DMS53 treated with DMSO at 0.1 percent for 48 hours (cell line): Measurements from ENCODE around the gene FAM90A26.
"Not testable (repeated sequence)": the region's sequence is repeated elsewhere in the genome, so short reads cannot be mapped to it uniquely, and the experiment has no call there.

Experiments
- DNase-seq: peaks from one replicate; lab custom pipeline; 2025; ENCODE audit not compliant: unreplicated experiment; lab: John Stamatoyannopoulos, UW

Gene FAM90A26

GRCh38 chr4:9158392-9158791 lies 11.8 kb upstream of the FAM90A26 start:
- DNase-seq, result not testable (repeated sequence)

- not testable (repeated sequence) for DNase-seq
These were observed 10.2 kb upstream of the FAM90A26 start for GRCh38 chr4:9160046-9160445.

DNA sequence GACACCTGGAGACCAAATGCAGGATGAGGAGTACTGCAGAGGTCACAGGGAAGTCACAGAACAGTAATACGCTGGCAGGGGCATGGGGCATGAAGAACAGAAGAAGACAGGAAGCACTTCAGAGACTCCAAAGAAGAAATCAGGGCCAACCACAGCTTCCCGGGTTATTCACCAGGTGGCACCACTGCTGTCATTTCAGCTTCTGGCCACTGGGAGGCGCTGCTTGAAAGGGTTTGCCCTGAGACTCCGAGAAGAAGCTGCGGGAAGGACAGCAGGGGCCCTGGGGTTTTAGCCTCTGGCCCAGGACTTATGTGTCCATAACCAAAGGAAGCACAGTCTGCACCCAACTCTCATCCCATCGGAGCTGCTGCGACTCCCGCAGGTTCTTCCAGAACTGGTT lies 4.2 kb upstream of the FAM90A26 start:
- DNase-seq, result not testable (repeated sequence)

- not testable (repeated sequence) for DNase-seq
These were observed 40.1 kb downstream of the FAM90A26 start, which contains the start of gene USP17L10 for GRCh38 chr4:9210357-9210756. Gene USP17L10, plus strand, starts transcription at chr4:9210657. Its CDS starts 0 bp downstream, at chr4:9210657.

DNA sequence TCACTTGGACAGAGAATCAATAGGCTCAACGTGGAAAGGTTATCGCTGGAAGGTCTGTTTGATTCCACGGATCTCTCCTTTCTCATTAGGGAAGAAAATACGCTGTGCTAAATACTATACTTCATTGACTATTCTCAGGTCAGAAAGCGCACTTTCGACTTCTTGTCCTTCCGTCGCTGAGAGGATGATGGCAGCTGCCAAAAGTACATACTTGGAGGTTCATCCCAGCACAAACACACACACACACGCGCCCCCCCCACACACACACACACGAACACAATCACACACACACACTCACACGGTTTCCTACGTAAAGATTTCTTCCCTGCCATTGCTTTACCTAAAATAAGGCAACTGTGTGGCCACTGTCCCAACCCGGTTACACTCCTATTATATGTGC lies 44.5 kb downstream of the FAM90A26 start:
- not testable (repeated sequence) for DNase-seq

- DNase-seq, result not testable (repeated sequence)
These were observed 44.9 kb downstream of the FAM90A26 start, which contains the start of gene USP17L11 for GRCh38 chr4:9215105-9215504. Gene USP17L11, plus strand, starts transcription at chr4:9215405. Its CDS starts 0 bp downstream, at chr4:9215405.

GRCh38 chr4:9219852-9220251 lies 49.6 kb downstream of the FAM90A26 start, which contains the start of gene USP17L12:
Gene USP17L12, plus strand, starts transcription at chr4:9220152. Its CDS starts 0 bp downstream, at chr4:9220152.
- not testable (repeated sequence) for DNase-seq

DNA sequence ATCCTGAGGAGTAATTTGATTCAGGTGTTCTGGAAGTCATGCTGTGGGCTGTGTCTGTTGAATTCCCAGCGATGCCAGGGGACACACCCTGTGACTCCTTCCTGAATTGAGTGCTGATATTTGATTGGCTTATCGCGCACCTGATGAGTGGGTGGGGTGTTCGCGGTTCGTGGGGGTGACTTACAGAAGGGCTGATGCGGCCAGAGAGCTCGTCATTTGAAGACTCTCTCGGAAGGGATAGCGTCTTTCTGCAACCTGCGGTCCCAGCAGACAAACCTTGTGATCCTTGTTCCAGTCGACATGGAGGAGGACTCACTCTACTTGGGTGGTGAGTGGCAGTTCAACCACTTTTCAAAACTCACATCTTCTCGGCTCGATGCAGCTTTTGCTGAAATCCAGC lies 54.4 kb downstream of the FAM90A26 start, which contains the start of gene USP17L13:
TSS of gene USP17L13 (plus strand) at position 301 of the 400 bp plus-strand sequence. CDS start at position 301, 0 bp downstream.
- DNase-seq, result not testable (repeated sequence)
